Upper lobe of left lung (tissue), 6 donors: ENCODE results near the gene SETBP1. TPM values are rescaled to one million over a fixed set of nuclear protein-coding genes. Genes with fewer than 3 reads are reported as not detected.

Experiments
- ATAC-seq, 2 donors: fragments of 200-7000 bp; cut with Tn5 transposase; one replicate each; pipeline ENCODE4 v1.9.1; 2022; ENCODE audit warnings: mild to moderate bottlenecking in 2 of 2, moderate library complexity in 2 of 2; ENCODE audit not compliant: low FRiP score in 2 of 2
- DNase-seq, 2 donors: peaks; one replicate each; pipeline ENCODE4 v3.0.0-alpha.2; 2019 to 2020
- H3K27ac ChIP-seq, 4 donors: fragments of 200-600 bp; sonication (generic); one replicate each; pipeline ENCODE4 v1.5.1; 2016 to 2019
- H3K27me3 ChIP-seq, 4 donors: fragments of 200-600 bp; sonication (generic); one replicate each; pipeline ENCODE4 v1.5.1; 2017 to 2019
- H3K36me3 ChIP-seq, 4 donors: fragments of 200-600 bp; sonication (generic); one replicate each; pipeline ENCODE4 v1.5.1; 2016 to 2019
- H3K4me1 ChIP-seq, 4 donors: fragments of 200-600 bp; sonication (generic); one replicate each; pipeline ENCODE4 v1.5.1; 2018 to 2019
- H3K4me3 ChIP-seq, 4 donors: fragments of 200-600 bp; sonication (generic); one replicate each; pipeline ENCODE4 v1.5.1; 2017 to 2019; ENCODE audit warnings: mild to moderate bottlenecking in 2 of 4, moderate library complexity in 1 of 4
- H3K9me3 ChIP-seq, 4 donors: fragments of 200-600 bp; sonication (generic); one replicate each; pipeline ENCODE4 v1.5.1; 2018 to 2019
- CTCF ChIP-seq, 6 experiments: fragments of 450-650 bp in 4 of 6; fragments of 200-600 bp in 2 of 6; sonication (generic) in 2 of 6; IDR thresholded peaks; one replicate each; pipeline ENCODE4 v1.5.1; 2016 to 2019; ENCODE audit warnings: antibody characterized with exemption in 6 of 6
- EP300 ChIP-seq, 4 donors: sonication (generic); formaldehyde crosslinking; IDR thresholded peaks; one replicate each; pipeline ENCODE4 v1.5.1; 2017; ENCODE audit warnings: antibody characterized with exemption in 4 of 4, control low read depth in 2 of 4
- POLR2A ChIP-seq, 4 donors: fragments of 450-650 bp; IDR thresholded peaks; one replicate each; pipeline ENCODE4 v1.5.1; 2016 to 2017; ENCODE audit warnings: antibody characterized with exemption in 4 of 4, mild to moderate bottlenecking in 2 of 4
- POLR2AphosphoS5 ChIP-seq, 2 donors: sonication (generic); formaldehyde crosslinking; IDR thresholded peaks; one replicate each; pipeline ENCODE4 v1.5.1; 2017; ENCODE audit warnings: antibody characterized with exemption in 2 of 2
- WGBS, 2 donors: methylation state at CpG; one replicate each; pipeline ENCODE4 v1.1.5; 2017 to 2018; 5-methylcytosine and 5-hydroxymethylcytosine counted together
- total RNA-seq, 6 donors: library from RNA; depleted of rRNA in 4 of 6; stranded (reverse); fragments of >200 nt in 4 of 6; gene quantifications; one replicate each; pipeline versions ENCODE4 v1.1.0 to v1.2.1, GENCODE V29; 2016 to 2021
- donor health status: DM: no; HTN: no; CAD: no; lungs with moderate emphysema.
- donor health status: DM: no; HTN: yes; CAD: no; lungs with severe emphysema.

SETBP1 gene
- total RNA-seq, 6 donors from 2014 or later, result 11.7 to 38.8 (median 16.6) TPM

- no peak overlapping the region for H3K27ac ChIP-seq
- ATAC-seq (no peak), DNase-seq (no peak)
- 60 to 76% methylated on average over 4 to 6 of the region's 6 CpGs for WGBS, 2 donors
- no peaks in the 10 kb centered on the region for H3K27me3 ChIP-seq
- H3K9me3 ChIP-seq, result no peaks in the 10 kb centered on the region
- no peaks in the 10 kb centered on the region for H3K36me3 ChIP-seq
- no peak overlapping the region for H3K4me3 ChIP-seq
- TF ChIP-seq POLR2A (IDR thresholded peaks at IDR 0.05) (no peak), CTCF (IDR thresholded peaks at IDR 0.05) (no peak), POLR2AphosphoS5 (IDR thresholded peaks at IDR 0.05) (no peak), EP300 (IDR thresholded peaks at IDR 0.05) (no peak)
- no peaks in the 10 kb centered on the region for H3K4me1 ChIP-seq
Observed at GRCh38 chr18:45081566-45082181, 401.0 kb downstream of the SETBP1 start.

GRCh38 chr18:45083226-45083855, 402.7 kb downstream of the SETBP1 start:
- H3K4me1 ChIP-seq, result no peaks in the 10 kb centered on the region
- TF ChIP-seq POLR2A (IDR thresholded peaks at IDR 0.05), result no peak
- H3K9me3 ChIP-seq, result no peaks in the 10 kb centered on the region
- ATAC-seq (no peak), DNase-seq (no peak)
- WGBS, 2 donors, result 89 to 92% methylated on average over 8 of the region's 8 CpGs
- H3K27ac ChIP-seq, result no peak overlapping the region
- H3K36me3 ChIP-seq, result no peaks in the 10 kb centered on the region
- H3K27me3 ChIP-seq, result no peaks in the 10 kb centered on the region
- H3K4me3 ChIP-seq, result no peak overlapping the region

DNA sequence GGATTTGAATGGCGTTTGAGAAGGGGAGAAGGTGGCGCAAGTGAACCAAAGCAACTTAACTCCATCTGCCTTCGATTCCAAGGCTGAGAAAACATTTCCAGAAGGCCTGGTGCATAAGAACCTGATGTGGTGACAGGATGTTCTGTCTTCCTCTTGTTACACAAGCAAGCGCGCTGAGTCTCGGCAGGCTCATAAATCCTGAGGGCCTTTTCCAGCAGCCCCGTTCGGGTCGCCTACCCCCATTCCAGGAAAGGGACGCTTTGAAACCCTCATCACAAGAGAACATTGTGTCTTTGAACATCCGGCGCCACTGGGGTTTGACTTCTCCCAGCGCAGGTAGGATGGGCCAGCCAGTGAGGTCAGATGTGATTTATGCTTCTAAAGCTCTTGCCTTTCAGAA, 403.5 kb downstream of the SETBP1 start:
- no peak for ATAC-seq
- WGBS, 2 donors, result 66 to 72% methylated on average over 11 to 13 of the region's 13 CpGs
- TF ChIP-seq POLR2AphosphoS5 (IDR thresholded peaks at IDR 0.05), result no peak
- TF ChIP-seq CTCF (IDR thresholded peaks at IDR 0.05), result no peak
- TF ChIP-seq POLR2A (IDR thresholded peaks at IDR 0.05), result no peak
- TF ChIP-seq EP300 (IDR thresholded peaks at IDR 0.05), result no peak
- no peaks in the 10 kb centered on the region for H3K9me3 ChIP-seq
- no peaks in the 10 kb centered on the region for H3K4me1 ChIP-seq
- no peaks in the 10 kb centered on the region for H3K27me3 ChIP-seq
- no peak overlapping the region for H3K4me3 ChIP-seq
- DNase-seq, result no peak
- no peak overlapping the region for H3K27ac ChIP-seq
- H3K36me3 ChIP-seq, result no peaks in the 10 kb centered on the region

GRCh38 chr18:45085916-45086624, 405.4 kb downstream of the SETBP1 start:
- no peaks in the 10 kb centered on the region for H3K4me1 ChIP-seq
- DNase-seq (no peak), ATAC-seq (no peak)
- H3K27me3 ChIP-seq, result no peaks in the 10 kb centered on the region
- no peaks in the 10 kb centered on the region for H3K36me3 ChIP-seq
- no peaks in the 10 kb centered on the region for H3K9me3 ChIP-seq
- TF ChIP-seq POLR2AphosphoS5 (IDR thresholded peaks at IDR 0.05) (no peak), POLR2A (IDR thresholded peaks at IDR 0.05) (no peak)
- H3K27ac ChIP-seq, result no peak overlapping the region
- H3K4me3 ChIP-seq, result no peak overlapping the region
- 81 to 82% methylated on average over 5 of the region's 5 CpGs for WGBS, 2 donors

DNA sequence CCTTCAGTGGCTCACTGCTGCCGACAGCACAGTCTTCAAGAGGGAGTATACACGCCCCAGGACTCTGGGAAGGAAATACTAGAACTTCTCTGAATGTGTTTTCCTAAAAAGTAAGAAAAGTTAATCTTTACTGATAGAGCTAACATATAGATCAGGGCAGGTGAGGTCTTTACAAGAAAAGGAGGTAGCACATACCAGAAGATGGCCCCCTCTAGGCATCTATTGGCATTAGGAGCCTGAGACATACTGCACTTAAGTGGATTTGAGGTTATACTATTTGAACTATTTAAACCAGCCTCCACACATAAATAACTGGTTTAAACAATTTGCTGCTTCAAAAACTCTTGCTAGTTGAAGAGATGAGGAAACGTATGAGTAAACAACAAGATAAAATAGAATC, 406.1 kb downstream of the SETBP1 start:
- TF ChIP-seq CTCF (IDR thresholded peaks at IDR 0.05), result no peak
- no peak for TF ChIP-seq EP300 (IDR thresholded peaks at IDR 0.05)
- TF ChIP-seq POLR2AphosphoS5 (IDR thresholded peaks at IDR 0.05), result no peak
- no peak for TF ChIP-seq POLR2A (IDR thresholded peaks at IDR 0.05)
- DNase-seq, result no peak
- 68 to 86% methylated on average over 3 of the region's 3 CpGs for WGBS, 2 donors
- Histone ChIP-seq H3K9me3 (no peaks in the 10 kb centered on the region), H3K27ac (no peak overlapping the region), H3K4me3 (no peak overlapping the region), H3K27me3 (no peaks in the 10 kb centered on the region), H3K36me3 (no peaks in the 10 kb centered on the region), H3K4me1 (no peaks in the 10 kb centered on the region)
- no peak for ATAC-seq
